Mesothelial cell of epicardium (in vitro differentiated cells): ENCODE data around the gene MED13L. TPM values are rescaled to one million over a fixed set of nuclear protein-coding genes. Genes with fewer than 3 reads are reported as not detected.

Experiments used
- DNase-seq, 2 experiments: peaks; one replicate each; pipeline ENCODE4 v3.0.0; 2021; ENCODE audit warnings: low spot score in 2 of 2; ENCODE audit not compliant: unreplicated experiment in 2 of 2
- H3K27ac Mint-ChIP-seq: 2 replicates; pipeline ENCODE4 v1.8.0; 2021; ENCODE audit warnings: mixed read lengths
- H3K27me3 Mint-ChIP-seq: 2 replicates; pipeline ENCODE4 v1.8.0; 2021; ENCODE audit warnings: low read depth, mixed read lengths
- H3K36me3 Mint-ChIP-seq: 2 replicates; pipeline ENCODE4 v1.8.0; 2021; ENCODE audit warnings: mixed read lengths
- H3K4me1 Mint-ChIP-seq: 2 replicates; pipeline ENCODE4 v1.8.0; 2021; ENCODE audit warnings: mixed read lengths
- H3K4me3 Mint-ChIP-seq: 2 replicates; pipeline ENCODE4 v1.8.0; 2021; ENCODE audit warnings: mild to moderate bottlenecking, moderate library complexity, mixed read lengths
- H3K9me3 Mint-ChIP-seq: 2 replicates; pipeline ENCODE4 v1.8.0; 2021; ENCODE audit warnings: mixed read lengths
- total RNA-seq: library from RNA; stranded (reverse); gene quantifications from 3 replicates; pipeline ENCODE4 v1.2.1, GENCODE V29; 2021
- TF ChIP-seq, protein P1 (sequence below): fragments of 200-600 bp; sonication (generic); IDR thresholded peaks from one replicate; pipeline ENCODE4 v1.5.0; 2021; ENCODE audit warnings: antibody characterized with exemption; ENCODE audit not compliant: unreplicated experiment

Gene MED13L
- total RNA-seq, 1 donor from 2014 or later = 179 TPM

DNA sequence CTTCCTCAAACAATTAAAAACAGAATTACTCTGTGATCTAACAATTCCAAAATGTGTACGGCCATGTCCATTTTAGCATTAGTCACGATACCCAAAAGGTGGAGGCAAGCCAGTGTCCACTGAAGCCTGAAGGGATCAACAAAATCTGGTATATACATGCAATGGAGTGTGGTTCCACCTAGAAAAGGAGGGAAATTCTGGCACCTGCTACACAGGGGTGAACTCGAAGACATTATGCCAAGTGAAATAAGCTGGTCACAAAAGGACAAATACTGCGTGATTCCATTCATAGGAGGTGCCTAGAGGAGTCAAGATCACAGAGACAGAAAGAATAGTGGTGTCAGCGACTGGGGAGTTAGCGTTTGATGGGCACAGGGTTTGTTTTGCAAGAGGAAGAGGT is 331.4 kb downstream of the MED13L start:
- no peak for DNase-seq
- peaks cover 18% of the 10 kb centered on the region for H3K36me3 Mint-ChIP-seq
- no peak overlapping the region for H3K4me3 Mint-ChIP-seq
- H3K27ac Mint-ChIP-seq = no peak overlapping the region
- H3K4me1 Mint-ChIP-seq = peaks cover 7% of the 10 kb centered on the region
- TF ChIP-seq, protein P1, sequence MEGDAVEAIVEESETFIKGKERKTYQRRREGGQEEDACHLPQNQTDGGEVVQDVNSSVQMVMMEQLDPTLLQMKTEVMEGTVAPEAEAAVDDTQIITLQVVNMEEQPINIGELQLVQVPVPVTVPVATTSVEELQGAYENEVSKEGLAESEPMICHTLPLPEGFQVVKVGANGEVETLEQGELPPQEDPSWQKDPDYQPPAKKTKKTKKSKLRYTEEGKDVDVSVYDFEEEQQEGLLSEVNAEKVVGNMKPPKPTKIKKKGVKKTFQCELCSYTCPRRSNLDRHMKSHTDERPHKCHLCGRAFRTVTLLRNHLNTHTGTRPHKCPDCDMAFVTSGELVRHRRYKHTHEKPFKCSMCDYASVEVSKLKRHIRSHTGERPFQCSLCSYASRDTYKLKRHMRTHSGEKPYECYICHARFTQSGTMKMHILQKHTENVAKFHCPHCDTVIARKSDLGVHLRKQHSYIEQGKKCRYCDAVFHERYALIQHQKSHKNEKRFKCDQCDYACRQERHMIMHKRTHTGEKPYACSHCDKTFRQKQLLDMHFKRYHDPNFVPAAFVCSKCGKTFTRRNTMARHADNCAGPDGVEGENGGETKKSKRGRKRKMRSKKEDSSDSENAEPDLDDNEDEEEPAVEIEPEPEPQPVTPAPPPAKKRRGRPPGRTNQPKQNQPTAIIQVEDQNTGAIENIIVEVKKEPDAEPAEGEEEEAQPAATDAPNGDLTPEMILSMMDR = no peak
- H3K27me3 Mint-ChIP-seq = no peaks in the 10 kb centered on the region
- no peaks in the 10 kb centered on the region for H3K9me3 Mint-ChIP-seq

DNA sequence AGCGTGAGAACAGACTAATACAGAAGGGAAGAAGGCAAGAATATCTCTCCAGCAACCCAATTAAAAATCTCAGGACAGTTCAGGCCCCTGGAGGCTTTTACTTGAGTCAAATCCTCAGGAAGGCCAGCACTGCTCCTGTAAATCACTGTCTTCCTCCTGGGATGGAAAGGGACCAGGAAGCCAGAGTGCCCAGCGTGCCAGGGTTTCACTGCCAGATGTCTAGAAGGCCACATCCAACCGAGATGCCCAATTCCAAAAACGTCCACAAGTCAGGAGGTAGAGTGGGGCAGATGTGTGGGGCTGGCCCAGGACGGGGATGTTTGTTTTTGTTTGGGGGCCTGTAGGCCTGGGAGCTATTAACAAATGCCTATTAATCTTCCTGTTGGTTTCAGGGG is 332.0 kb downstream of the MED13L start:
- peaks cover 5% of the 10 kb centered on the region for H3K9me3 Mint-ChIP-seq
- H3K36me3 Mint-ChIP-seq = peaks cover 14% of the 10 kb centered on the region
- no peak overlapping the region for H3K27ac Mint-ChIP-seq
- peaks cover 7% of the 10 kb centered on the region for H3K4me1 Mint-ChIP-seq
- H3K27me3 Mint-ChIP-seq = no peaks in the 10 kb centered on the region
- H3K4me3 Mint-ChIP-seq = no peak overlapping the region
- TF ChIP-seq, protein P1 = no peak
- DNase-seq = no peak

DNA sequence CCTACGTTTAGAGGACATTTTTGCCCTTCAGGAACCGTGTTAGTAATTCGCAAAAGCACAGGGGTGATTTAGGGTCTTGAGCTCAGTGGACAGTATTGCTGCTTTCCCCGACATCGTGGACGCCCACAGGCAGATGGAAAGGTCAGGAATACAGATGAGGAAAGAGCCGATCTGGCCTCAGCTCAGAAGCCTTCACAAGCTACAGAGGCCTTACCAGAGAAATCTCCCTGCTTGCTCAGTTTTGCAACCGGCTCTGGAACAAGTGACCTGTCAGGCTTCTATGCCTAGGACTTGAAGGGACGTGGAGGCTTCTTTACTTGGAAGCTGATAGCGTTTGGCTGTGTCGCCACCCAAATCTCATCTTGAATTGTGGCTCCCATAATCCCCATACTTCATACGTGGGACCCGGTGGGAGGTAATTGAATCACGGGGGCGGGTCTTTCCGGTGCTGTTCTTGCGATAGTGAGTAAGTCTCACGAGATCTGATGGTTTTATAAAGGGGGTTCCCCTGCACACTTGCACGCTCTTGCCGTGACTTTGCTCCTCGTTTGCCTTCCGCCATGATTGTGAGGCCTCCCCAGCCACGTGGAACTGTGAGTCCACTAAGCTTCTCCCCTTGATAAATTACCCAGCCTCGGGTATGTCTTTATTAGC is 332.5 kb downstream of the MED13L start:
- no peak for DNase-seq
- Mint-ChIP-seq H3K36me3 (peaks cover 9% of the 10 kb centered on the region), H3K9me3 (peaks cover 8% of the 10 kb centered on the region), H3K4me1 (peaks cover 7% of the 10 kb centered on the region), H3K27me3 (no peaks in the 10 kb centered on the region), H3K27ac (no peak overlapping the region), H3K4me3 (no peak overlapping the region)
- TF ChIP-seq, protein P1 = no peak

DNA sequence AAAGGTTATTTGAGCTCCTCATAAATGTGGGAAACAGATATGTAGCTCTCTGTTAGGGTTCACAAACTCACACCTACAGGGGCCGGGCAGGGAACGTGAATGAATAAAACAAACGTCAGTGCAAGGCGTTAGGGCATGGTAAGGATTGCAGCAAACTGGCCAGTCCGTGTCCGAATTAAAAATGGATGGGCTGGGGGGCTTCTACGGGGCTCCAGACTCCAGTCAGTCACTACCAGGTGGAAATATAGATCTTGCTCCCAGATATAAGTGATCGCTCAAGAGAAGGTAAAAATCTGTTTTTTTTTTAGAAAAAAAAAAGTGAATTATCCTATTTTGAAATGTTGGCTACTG is 333.1 kb downstream of the MED13L start:
- H3K36me3 Mint-ChIP-seq = peaks cover 4% of the 10 kb centered on the region
- DNase-seq = no peak
- H3K4me3 Mint-ChIP-seq = no peak overlapping the region
- peaks cover 9% of the 10 kb centered on the region for H3K9me3 Mint-ChIP-seq
- TF ChIP-seq, protein P1 = no peak
- H3K4me1 Mint-ChIP-seq = peaks cover 7% of the 10 kb centered on the region
- no peaks in the 10 kb centered on the region for H3K27me3 Mint-ChIP-seq
- no peak overlapping the region for H3K27ac Mint-ChIP-seq

DNA sequence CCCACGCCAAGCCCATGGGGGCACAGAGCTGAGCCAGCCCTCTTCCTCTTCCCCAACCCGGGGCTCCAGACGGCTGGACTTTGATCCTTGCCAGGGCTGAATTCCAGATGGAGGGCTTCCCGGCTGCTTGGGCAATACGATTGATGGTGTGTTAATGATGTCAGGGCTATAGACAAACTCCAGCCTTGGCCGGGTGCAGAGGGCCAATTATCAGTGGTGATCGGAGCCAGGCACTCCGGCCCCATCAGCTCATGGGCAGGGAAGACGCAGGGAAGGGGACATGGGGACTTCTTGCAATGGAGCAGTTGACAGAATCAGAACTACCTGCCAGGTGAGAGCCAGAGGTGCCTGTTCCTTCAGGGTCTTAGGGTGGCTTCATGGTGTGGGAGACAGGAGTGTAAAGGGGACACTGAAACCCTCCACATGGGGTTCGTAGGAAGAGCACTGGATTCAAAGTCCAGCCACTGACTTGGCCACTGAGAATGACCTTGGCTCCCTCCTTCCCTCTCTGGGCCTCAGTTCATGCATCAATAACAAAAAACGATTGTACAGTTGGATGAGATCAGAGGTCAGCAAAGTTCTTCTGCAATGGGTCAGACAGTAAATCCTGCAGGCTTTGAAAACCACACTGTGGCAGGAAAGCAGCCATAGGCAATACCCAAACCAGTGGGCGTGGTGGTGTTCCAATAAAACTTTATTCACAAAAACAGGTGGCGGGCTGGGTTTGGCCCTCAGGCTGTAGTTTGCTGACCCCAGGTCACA is 333.7 kb downstream of the MED13L start:
- H3K27ac Mint-ChIP-seq = no peak overlapping the region
- no peaks in the 10 kb centered on the region for H3K27me3 Mint-ChIP-seq
- no peak overlapping the region for H3K4me3 Mint-ChIP-seq

More for the DNA sequence above, 333.7 kb downstream of the MED13L start:
- Mint-ChIP-seq H3K36me3 (peaks cover 4% of the 10 kb centered on the region), H3K4me1 (peaks cover 7% of the 10 kb centered on the region), H3K9me3 (peaks cover 15% of the 10 kb centered on the region)
- DNase-seq = no peak
- TF ChIP-seq, protein P1 = no peak
